Renal cortex interstitium (tissue), 11 donors: ENCODE results near the gene LRRK2. TPM values are rescaled to one million over a fixed set of nuclear protein-coding genes. Genes with fewer than 3 reads are reported as not detected.
A peak's percentile ranks its signal among the peaks of the same experiment; 100 is the strongest.

Source experiments
- DNase-seq, 11 donors: peaks; one replicate each; pipeline ENCODE4 v3.0.0-alpha.2; 2013; ENCODE audit warnings: low read depth in 9 of 11, low spot score in 4 of 11; ENCODE audit errors: extremely low read depth in 1 of 11
- polyA plus RNA-seq, 3 donors: library from polyadenylated mRNA; unstranded; fragments of 120-200 nt; gene quantifications; one replicate each; pipeline ENCODE4 v1.2.1, GENCODE V29; 2013; ENCODE audit not compliant: insufficient read length in 3 of 3

Gene LRRK2
- polyA plus RNA-seq, 3 donors, result 25.2 to 34.8 (median 28.5) TPM

- DNase-seq, result no peak
These were observed 68.1 kb downstream of the LRRK2 start for GRCh38 chr12:40292788-40293429.

GRCh38 chr12:40298341-40298740 is 73.5 kb downstream of the LRRK2 start:
- DNase-seq, result no peak

GRCh38 chr12:40300490-40300889 is 75.7 kb downstream of the LRRK2 start:
- no peak for DNase-seq

GRCh38 chr12:40309001-40309400 is 84.2 kb downstream of the LRRK2 start:
- no peak for DNase-seq

GRCh38 chr12:40310211-40310610 is 85.4 kb downstream of the LRRK2 start:
- no peak for DNase-seq

GRCh38 chr12:40312196-40312595 is 87.4 kb downstream of the LRRK2 start:
- no peak for DNase-seq

GRCh38 chr12:40312982-40313576 is 88.3 kb downstream of the LRRK2 start:
- DNase-seq, result peak in 1 of 11 donors; percentile 8

GRCh38 chr12:40313928-40314327 is 89.1 kb downstream of the LRRK2 start:
- no peak for DNase-seq

GRCh38 chr12:40314927-40315326 is 90.1 kb downstream of the LRRK2 start:
- DNase-seq, result no peak

GRCh38 chr12:40315375-40315774 is 90.6 kb downstream of the LRRK2 start:
- DNase-seq, result no peak

- DNase-seq, result no peak
These were observed 99.5 kb downstream of the LRRK2 start for GRCh38 chr12:40324261-40324660.

- no peak for DNase-seq
These were observed 100.7 kb downstream of the LRRK2 start for GRCh38 chr12:40325349-40325960.

- no peak for DNase-seq
These were observed 102.7 kb downstream of the LRRK2 start for GRCh38 chr12:40327535-40327934.

- no peak for DNase-seq
These were observed 105.4 kb downstream of the LRRK2 start for GRCh38 chr12:40330180-40330579.

- DNase-seq, result no peak
These were observed 107.1 kb downstream of the LRRK2 start for GRCh38 chr12:40331886-40332285.

- DNase-seq, result no peak
These were observed 111.2 kb downstream of the LRRK2 start for GRCh38 chr12:40335991-40336390.

- DNase-seq, result peak in 2 of 11 donors; percentile 5 to 8
These were observed 111.9 kb downstream of the LRRK2 start for GRCh38 chr12:40336573-40337199.

- DNase-seq, result no peak
These were observed 113.3 kb downstream of the LRRK2 start for GRCh38 chr12:40338071-40338470.

- no peak for DNase-seq
These were observed 113.8 kb downstream of the LRRK2 start for GRCh38 chr12:40338621-40339020.

GRCh38 chr12:40342010-40342409 is 117.2 kb downstream of the LRRK2 start:
- no peak for DNase-seq
